ENCODE results near the gene BEST4. TPM values are rescaled to one million over a fixed set of nuclear protein-coding genes. Genes with fewer than 3 reads are reported as not detected.
"Not testable (repeated sequence)": the region's sequence is repeated elsewhere in the genome, so short reads cannot be mapped to it uniquely, and the experiment has no call there.

Gene BEST4
- total and polyA plus RNA-seq, 2 donors (not counting 1 experiment from before 2014, with no cell fraction given), result 0.30 to 1.3 TPM

DNA sequence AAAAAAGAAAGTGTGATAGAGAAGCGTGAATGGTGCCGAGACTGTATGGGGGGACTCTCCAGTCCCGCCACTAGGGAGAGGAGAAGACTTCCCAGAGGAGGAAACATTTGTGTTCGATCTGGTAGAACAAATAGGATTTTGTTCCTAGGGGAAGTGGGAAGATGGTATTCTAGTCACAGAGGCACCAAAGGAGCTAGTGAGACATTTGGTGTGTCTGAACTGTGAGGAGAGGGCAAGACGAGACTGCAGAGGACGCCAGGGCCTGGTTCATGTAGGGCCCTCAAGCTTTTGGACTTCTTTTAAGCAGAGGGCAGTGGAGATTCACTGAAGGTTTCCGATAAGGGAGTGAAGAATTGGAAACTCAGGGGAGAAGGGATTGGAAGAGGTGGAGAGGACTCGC is 23.3 kb upstream of the BEST4 start:
- POLR2A ChIA-PET, result no interaction called here

DNA sequence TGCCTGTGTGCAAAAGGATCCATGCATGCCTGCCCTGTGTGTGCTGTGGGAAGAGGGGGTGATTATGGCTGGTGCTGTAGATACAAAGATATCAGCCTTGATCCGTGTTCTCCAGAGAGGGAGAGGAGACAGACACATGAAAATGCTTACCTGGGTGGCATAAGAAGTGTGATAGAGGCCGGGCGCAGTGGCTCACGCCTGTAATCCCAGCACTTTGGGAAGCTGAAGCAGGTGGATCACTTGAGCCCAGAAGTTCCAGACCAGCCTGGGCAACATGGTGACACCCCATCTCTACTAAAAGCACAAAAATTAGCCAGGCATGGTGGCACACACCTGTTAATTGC is 22.8 kb upstream of the BEST4 start:
- peak overlapping the region; percentile 54 for H3K4me3 Mint-ChIP-seq
- H3K4me1 Mint-ChIP-seq, result peaks cover 67% of the 10 kb centered on the region
- peak overlapping the region; percentile 27 for H2AFZ ChIP-seq (ENCODE audit: insufficient read depth, low read depth, low read length, poor library complexity, severe bottlenecking)
- intact Hi-C loops (cut with micrococcal nuclease); H4K20me1 ChIP-seq (ENCODE audit: control insufficient read depth, insufficient read depth, low read length, poor library complexity, severe bottlenecking); DNase-seq; H3K9me3 ChIP-seq (ENCODE audit: control extremely low read depth in 1 of 3, control insufficient read depth in 2 of 3, insufficient read depth in 1 of 3, low read length in 2 of 3); H3K27me3 ChIP-seq (replicated peaks in 1 of 4; ENCODE audit: control extremely low read depth in 1 of 4, control insufficient read depth in 3 of 4, insufficient read depth in 4 of 4, low read length in 3 of 4); H3K27me3 Mint-ChIP-seq; H3K9me3 Mint-ChIP-seq (ENCODE audit: insufficient read depth); H3K79me2 ChIP-seq (ENCODE audit: control insufficient read depth, insufficient read depth, low read length); H3K4me3 ChIP-seq (ENCODE audit: control extremely low read depth in 1 of 5, extremely low read depth in 1 of 5, insufficient read depth in 1 of 5, low read depth in 2 of 5, low read length in 4 of 5); H3K9ac ChIP-seq (ENCODE audit: low read length); ATAC-seq (ENCODE audit: low read depth); POLR2A ChIA-PET; H3K36me3 ChIP-seq (replicated peaks in 1 of 2; ENCODE audit: control extremely low read depth in 1 of 2, control insufficient read depth in 1 of 2, extremely low read depth in 1 of 2, insufficient read depth in 2 of 2, low read length in 1 of 2): not testable (repeated sequence)
- CTCF ChIA-PET, result interaction anchor here (0.8 to 3.9 kb wide), 5 partner anchors 8 to 489 kb away, joined by 3 to 40 read pairs (median 3); partner anchors contain the start of gene PLK3
- H3K4me2 ChIP-seq (replicated peaks; ENCODE audit: low read depth, low read length, poor library complexity, severe bottlenecking), result peak overlapping the region; percentile 68
- H3K4me1 ChIP-seq (ENCODE audit: control insufficient read depth in 2 of 2, insufficient read depth in 2 of 2, low read length in 2 of 2), result peaks cover 50 to 68% of the 10 kb centered on the region in 2 donors
- 90% methylated on average over 2 of the region's 4 CpGs for WGBS (ENCODE audit: insufficient coverage)
- peak overlapping the region; percentile 91 to 95 for H3K27ac ChIP-seq (ENCODE audit: low read length in 2 of 2)
- peak overlapping the region; percentile 99 for H3K27ac Mint-ChIP-seq

More for the DNA sequence above, 23.3 kb upstream of the BEST4 start:
- no peak for TF ChIP-seq EZH2 (IDR thresholded peaks at IDR 0.05; ENCODE audit: borderline replicate concordance, insufficient read depth, low read depth, low read length, poor library complexity, severe bottlenecking)
- TF ChIP-seq CTCF (IDR thresholded peaks at IDR 0.05), result no peak
- no peaks in the 10 kb centered on the region for H3K9me3 Mint-ChIP-seq (ENCODE audit: insufficient read depth)
- DNase-seq (no peak), ATAC-seq (ENCODE audit: low read depth) (no peak)
- peaks cover 50 to 68% of the 10 kb centered on the region in 2 donors for H3K4me1 ChIP-seq (ENCODE audit: control insufficient read depth in 2 of 2, insufficient read depth in 2 of 2, low read length in 2 of 2)
- no peaks in the 10 kb centered on the region for H3K79me2 ChIP-seq (ENCODE audit: control insufficient read depth, insufficient read depth, low read length)
- H4K20me1 ChIP-seq (ENCODE audit: control insufficient read depth, insufficient read depth, low read length, poor library complexity, severe bottlenecking), result no peaks in the 10 kb centered on the region
- no peak overlapping the region for H2AFZ ChIP-seq (ENCODE audit: insufficient read depth, low read depth, low read length, poor library complexity, severe bottlenecking)
- no peaks in the 10 kb centered on the region for H3K27me3 ChIP-seq (replicated peaks in 1 of 4; ENCODE audit: control extremely low read depth in 1 of 4, control insufficient read depth in 3 of 4, insufficient read depth in 4 of 4, low read length in 3 of 4)
- H3K9ac ChIP-seq (ENCODE audit: low read length), result no peak overlapping the region
- peak overlapping the region; percentile 37 for H3K4me3 Mint-ChIP-seq
- H3K36me3 ChIP-seq (replicated peaks in 1 of 2; ENCODE audit: control extremely low read depth in 1 of 2, control insufficient read depth in 1 of 2, extremely low read depth in 1 of 2, insufficient read depth in 2 of 2, low read length in 1 of 2), result peaks cover 0 to 3% of the 10 kb centered on the region in 2 experiments
- no peak overlapping the region for H3K27ac ChIP-seq (ENCODE audit: low read length in 2 of 2)
- intact Hi-C loops (cut with micrococcal nuclease), result no loop called here
- no peak overlapping the region for H3K4me3 ChIP-seq (ENCODE audit: control extremely low read depth in 1 of 5, extremely low read depth in 1 of 5, insufficient read depth in 1 of 5, low read depth in 2 of 5, low read length in 4 of 5)
- peak overlapping the region; percentile 86 for H3K27ac Mint-ChIP-seq
- CTCF ChIA-PET, result interaction anchor here (0.8 to 3.9 kb wide), 3 partner anchors 7 to 91 kb away, joined by 3 to 30 read pairs (median 3); no protein-coding TSS in a partner anchor
- no peaks in the 10 kb centered on the region for H3K9me3 ChIP-seq (ENCODE audit: control extremely low read depth in 1 of 3, control insufficient read depth in 2 of 3, insufficient read depth in 1 of 3, low read length in 2 of 3)
- no peaks in the 10 kb centered on the region for H3K27me3 Mint-ChIP-seq
- 90% methylated on average over 7 of the region's 8 CpGs for WGBS (ENCODE audit: insufficient coverage)
- no peak overlapping the region for H3K4me2 ChIP-seq (replicated peaks; ENCODE audit: low read depth, low read length, poor library complexity, severe bottlenecking)
- peaks cover 67% of the 10 kb centered on the region for H3K4me1 Mint-ChIP-seq
